Activated T-helper 2 cell treated with anti-CD3 and anti-CD28 coated beads, Interferon-gamma antibody, Interleukin-2, Interleukin-4, amounts not matched to agents 10 μg/mL and 5 μg/mL and 100 μg/mL, durations not matched to agents 14 hours and 24 hours and 36 hours (primary cell): ENCODE data around the gene EEF2K. TPM values are rescaled to one million over a fixed set of nuclear protein-coding genes. Genes with fewer than 3 reads are reported as not detected.
A peak's percentile ranks its signal among the peaks of the same experiment; 100 is the strongest.

Experiments used
- DNase-seq: peaks from one replicate; pipeline ENCODE4 v3.0.0; 2021; ENCODE audit warnings: low spot score
- H3K27ac Mint-ChIP-seq: one replicate; pipeline ENCODE4 v1.8.0; 2021; ENCODE audit warnings: mixed read lengths
- H3K27me3 Mint-ChIP-seq: one replicate; pipeline ENCODE4 v1.8.0; 2021; ENCODE audit warnings: low read depth, mixed read lengths
- H3K36me3 Mint-ChIP-seq: one replicate; pipeline ENCODE4 v1.8.0; 2021; ENCODE audit warnings: low read depth, mixed read lengths
- H3K4me1 Mint-ChIP-seq: one replicate; pipeline ENCODE4 v1.8.0; 2021; ENCODE audit warnings: low read depth, mixed read lengths
- H3K4me3 Mint-ChIP-seq: one replicate; pipeline ENCODE4 v1.8.0; 2021; ENCODE audit warnings: low read depth, mild to moderate bottlenecking, moderate library complexity, mixed read lengths
- H3K9me3 Mint-ChIP-seq: one replicate; pipeline ENCODE4 v1.8.0; 2021; ENCODE audit warnings: mixed read lengths
- intact Hi-C: fragments of 100-400 bp; cut with micrococcal nuclease; formaldehyde crosslinking; loops from one replicate; pipeline ENCODE4 v1.15.1; 2023
- total RNA-seq: library from RNA; stranded (reverse); gene quantifications from 2 replicates; pipeline ENCODE4 v1.2.3, GENCODE V29; 2022

Gene EEF2K
- total RNA-seq, 1 donor from 2014 or later = 40.4 TPM

GRCh38 chr16:22181843-22182242 is 24.2 kb upstream of the EEF2K start:
- Mint-ChIP-seq H3K36me3 (no peaks in the 10 kb centered on the region), H3K27ac (no peak overlapping the region), H3K27me3 (peaks cover 2% of the 10 kb centered on the region), H3K4me3 (no peak overlapping the region), H3K4me1 (no peaks in the 10 kb centered on the region), H3K9me3 (no peaks in the 10 kb centered on the region)
- no peak for DNase-seq
- intact Hi-C loops = loop anchor here (10.0 kb wide), 3 partner anchors 57 to 357 kb away; partner anchors contain the start of gene VWA3A

GRCh38 chr16:22183335-22183734 is 22.7 kb upstream of the EEF2K start:
- H3K27me3 Mint-ChIP-seq = peaks cover 2% of the 10 kb centered on the region

GRCh38 chr16:22183901-22184614 is 22.0 kb upstream of the EEF2K start:
- DNase-seq = no peak
- peaks cover 9% of the 10 kb centered on the region for H3K4me1 Mint-ChIP-seq
- H3K9me3 Mint-ChIP-seq = no peaks in the 10 kb centered on the region
- H3K27ac Mint-ChIP-seq = no peak overlapping the region
- no peak overlapping the region for H3K4me3 Mint-ChIP-seq
- intact Hi-C loops = loop anchor here (10.0 kb wide), 3 partner anchors 59 to 359 kb away; partner anchors contain the start of gene VWA3A
- H3K27me3 Mint-ChIP-seq = peaks cover 2% of the 10 kb centered on the region
- no peaks in the 10 kb centered on the region for H3K36me3 Mint-ChIP-seq

More at GRCh38 chr16:22183335-22183734, 22.7 kb upstream of the EEF2K start:
- no peak overlapping the region for H3K27ac Mint-ChIP-seq
- intact Hi-C loops = loop anchor here (10.0 kb wide), 3 partner anchors 59 to 359 kb away; partner anchors contain the start of gene VWA3A
- no peak for DNase-seq
- no peaks in the 10 kb centered on the region for H3K36me3 Mint-ChIP-seq
- no peaks in the 10 kb centered on the region for H3K9me3 Mint-ChIP-seq
- H3K4me3 Mint-ChIP-seq = no peak overlapping the region
- H3K4me1 Mint-ChIP-seq = peaks cover 2% of the 10 kb centered on the region

GRCh38 chr16:22184615-22184968 is 21.5 kb upstream of the EEF2K start:
- peaks cover 2% of the 10 kb centered on the region for H3K27me3 Mint-ChIP-seq
- H3K9me3 Mint-ChIP-seq = no peaks in the 10 kb centered on the region
- DNase-seq = no peak
- intact Hi-C loops = loop anchor here (10.0 kb wide), 3 partner anchors 60 to 360 kb away; partner anchors contain the start of gene VWA3A
- H3K4me3 Mint-ChIP-seq = no peak overlapping the region
- no peaks in the 10 kb centered on the region for H3K36me3 Mint-ChIP-seq
- peaks cover 14% of the 10 kb centered on the region for H3K4me1 Mint-ChIP-seq
- H3K27ac Mint-ChIP-seq = no peak overlapping the region

- H3K4me3 Mint-ChIP-seq = no peak overlapping the region
- no peaks in the 10 kb centered on the region for H3K36me3 Mint-ChIP-seq
- no peak for DNase-seq
- no peak overlapping the region for H3K27ac Mint-ChIP-seq
- no peaks in the 10 kb centered on the region for H3K9me3 Mint-ChIP-seq
- H3K4me1 Mint-ChIP-seq = peaks cover 17% of the 10 kb centered on the region
- no peaks in the 10 kb centered on the region for H3K27me3 Mint-ChIP-seq
- intact Hi-C loops = loop anchor here (10.0 kb wide), 3 partner anchors 62 to 362 kb away; partner anchors contain the start of gene VWA3A
Measured at GRCh38 chr16:22186517-22186916, 19.6 kb upstream of the EEF2K start.

GRCh38 chr16:22188267-22188594 is 17.8 kb upstream of the EEF2K start:
- no peak for DNase-seq
- H3K27me3 Mint-ChIP-seq = no peaks in the 10 kb centered on the region
- H3K9me3 Mint-ChIP-seq = no peaks in the 10 kb centered on the region
- intact Hi-C loops = loop anchor here (2.0 to 10.0 kb wide), 4 partner anchors 63 to 363 kb away; partner anchors contain the start of genes PDZD9 and VWA3A
- no peak overlapping the region for H3K27ac Mint-ChIP-seq
- peaks cover 29% of the 10 kb centered on the region for H3K4me1 Mint-ChIP-seq
- H3K36me3 Mint-ChIP-seq = no peaks in the 10 kb centered on the region
- no peak overlapping the region for H3K4me3 Mint-ChIP-seq

GRCh38 chr16:22188595-22189442 is 17.3 kb upstream of the EEF2K start:
- intact Hi-C loops = loop anchor here (2.0 to 10.0 kb wide), 4 partner anchors 64 to 364 kb away; partner anchors contain the start of genes PDZD9 and VWA3A
- H3K9me3 Mint-ChIP-seq = no peaks in the 10 kb centered on the region
- no peaks in the 10 kb centered on the region for H3K36me3 Mint-ChIP-seq
- peak overlapping the region; percentile 99 for H3K27ac Mint-ChIP-seq
- H3K4me1 Mint-ChIP-seq = peaks cover 34% of the 10 kb centered on the region
- peak overlapping the region; percentile 84 for H3K4me3 Mint-ChIP-seq
- no peaks in the 10 kb centered on the region for H3K27me3 Mint-ChIP-seq
- DNase-seq = peak; percentile 54

- intact Hi-C loops = loop anchor here (1.0 to 10.0 kb wide), 10 partner anchors 17 to 1287 kb away; partner anchors contain the start of genes DCUN1D3, EEF2K, LYRM1 and PDZD9
- DNase-seq = no peak
- Mint-ChIP-seq H3K4me1 (peaks cover 40% of the 10 kb centered on the region), H3K27me3 (no peaks in the 10 kb centered on the region), H3K9me3 (no peaks in the 10 kb centered on the region), H3K36me3 (no peaks in the 10 kb centered on the region), H3K27ac (peak overlapping the region; percentile 99), H3K4me3 (peak overlapping the region; percentile 84)
Measured at GRCh38 chr16:22189473-22190080, 16.5 kb upstream of the EEF2K start.

GRCh38 chr16:22190081-22190775 is 15.8 kb upstream of the EEF2K start:
- H3K27ac Mint-ChIP-seq = peak overlapping the region; percentile 99
- H3K9me3 Mint-ChIP-seq = no peaks in the 10 kb centered on the region
- peaks cover 46% of the 10 kb centered on the region for H3K4me1 Mint-ChIP-seq
- peak overlapping the region; percentile 84 for H3K4me3 Mint-ChIP-seq
- DNase-seq = peak; percentile 99
- intact Hi-C loops = loop anchor here (1.0 to 5.0 kb wide), 6 partner anchors 17 to 1288 kb away; partner anchors contain the start of genes DCUN1D3, EEF2K, LYRM1 and POLR3E
- H3K36me3 Mint-ChIP-seq = no peaks in the 10 kb centered on the region
- no peaks in the 10 kb centered on the region for H3K27me3 Mint-ChIP-seq

- Mint-ChIP-seq H3K9me3 (no peaks in the 10 kb centered on the region), H3K4me3 (peak overlapping the region; percentile 84), H3K36me3 (no peaks in the 10 kb centered on the region)
Measured at GRCh38 chr16:22190776-22191531, 15.1 kb upstream of the EEF2K start.

GRCh38 chr16:22191532-22192260 is 14.4 kb upstream of the EEF2K start:
- peaks cover 55% of the 10 kb centered on the region for H3K4me1 Mint-ChIP-seq
- H3K36me3 Mint-ChIP-seq = no peaks in the 10 kb centered on the region
- H3K9me3 Mint-ChIP-seq = no peaks in the 10 kb centered on the region
- intact Hi-C loops = loop anchor here (2.0 to 5.0 kb wide), 4 partner anchors 15 to 1289 kb away; partner anchors contain the start of genes DCUN1D3, EEF2K, LYRM1 and UQCRC2
- DNase-seq = peak; percentile 33
- peak overlapping the region; percentile 84 for H3K4me3 Mint-ChIP-seq
- peak overlapping the region; percentile 99 for H3K27ac Mint-ChIP-seq
- H3K27me3 Mint-ChIP-seq = no peaks in the 10 kb centered on the region

More at GRCh38 chr16:22190776-22191531, 15.1 kb upstream of the EEF2K start:
- Mint-ChIP-seq H3K27me3 (no peaks in the 10 kb centered on the region), H3K4me1 (peaks cover 52% of the 10 kb centered on the region), H3K27ac (peak overlapping the region; percentile 99)
- intact Hi-C loops = loop anchor here (1.0 to 5.0 kb wide), 6 partner anchors 16 to 1289 kb away; partner anchors contain the start of genes DCUN1D3, EEF2K, LYRM1 and POLR3E
- DNase-seq = peak; percentile 94
